Neural progenitor cell (in vitro differentiated cells): ENCODE results near the gene SLC25A22. TPM values are rescaled to one million over a fixed set of nuclear protein-coding genes. Genes with fewer than 3 reads are reported as not detected.

Experiments
- DNase-seq: peaks from one replicate; pipeline ENCODE4 v3.0.0-alpha.2; 2016; ENCODE audit warnings: low spot score
- H2AFZ ChIP-seq: fragments of 200-600 bp; sonication (generic); replicated peaks from 2 replicates; pipeline ENCODE4 v1.6.1; 2016; ENCODE audit warnings: antibody characterized with exemption
- H3F3A ChIP-seq: fragments of 200-600 bp; sonication (generic); 2 replicates; pipeline ENCODE4 v1.6.1; 2016; ENCODE audit warnings: antibody characterized with exemption, low read depth
- H3K27ac ChIP-seq: fragments of 200-600 bp; sonication (generic); 2 replicates; pipeline ENCODE4 v1.5.1; 2016; ENCODE audit warnings: mild to moderate bottlenecking
- H3K27me3 ChIP-seq: fragments of 200-600 bp; sonication (generic); 2 replicates; pipeline ENCODE4 v1.6.1; 2016; ENCODE audit warnings: mild to moderate bottlenecking, moderate library complexity
- H3K36me3 ChIP-seq: fragments of 200-600 bp; sonication (generic); 2 replicates; pipeline ENCODE4 v1.5.1; 2016
- H3K4me1 ChIP-seq: fragments of 200-600 bp; sonication (generic); 2 replicates; pipeline ENCODE4 v1.6.1; 2016; ENCODE audit warnings: mixed run types
- H3K4me2 ChIP-seq: fragments of 200-600 bp; sonication (generic); 2 replicates; pipeline ENCODE4 v1.6.1; 2016
- H3K4me3 ChIP-seq: fragments of 200-600 bp; sonication (generic); 2 replicates; pipeline ENCODE4 v1.5.1; 2016
- H3K79me2 ChIP-seq: fragments of 200-600 bp; sonication (generic); 2 replicates; pipeline ENCODE4 v1.6.1; 2016; ENCODE audit warnings: low read depth
- H3K9ac ChIP-seq: fragments of 200-600 bp; sonication (generic); 2 replicates; pipeline ENCODE4 v1.6.1; 2016
- H3K9me3 ChIP-seq: fragments of 200-600 bp; sonication (generic); 2 replicates; pipeline ENCODE4 v1.5.1; 2016; ENCODE audit warnings: low read depth
- H4K20me1 ChIP-seq: fragments of 200-600 bp; sonication (generic); 2 replicates; pipeline ENCODE4 v1.6.1; 2016; ENCODE audit warnings: low read depth
- H3K27ac Mint-ChIP-seq: 3 replicates; pipeline ENCODE4 v1.8.0; 2021; ENCODE audit warnings: mixed read lengths
- H3K27me3 Mint-ChIP-seq: 2 replicates; pipeline ENCODE4 v1.8.0; 2022; ENCODE audit warnings: low read depth, mild to moderate bottlenecking, inconsistent platforms, moderate library complexity, mixed read lengths; ENCODE audit not compliant: insufficient read depth
- H3K36me3 Mint-ChIP-seq: 3 replicates; pipeline ENCODE4 v1.8.0; 2021; ENCODE audit warnings: mixed read lengths
- H3K4me1 Mint-ChIP-seq: 3 replicates; pipeline ENCODE4 v1.8.0; 2021; ENCODE audit warnings: mixed read lengths
- H3K4me3 Mint-ChIP-seq: 3 replicates; pipeline ENCODE4 v1.8.0; 2021; ENCODE audit warnings: mild to moderate bottlenecking, moderate library complexity, mixed read lengths
- H3K9me3 Mint-ChIP-seq: 3 replicates; pipeline ENCODE4 v1.8.0; 2020; ENCODE audit warnings: mixed read lengths
- CTCF ChIP-seq: fragments of 200-600 bp; sonication (generic); IDR thresholded peaks from 2 replicates; pipeline ENCODE4 v1.5.1; 2017; ENCODE audit warnings: antibody characterized with exemption, mild to moderate bottlenecking
- EZH2 ChIP-seq: fragments of 200-600 bp; sonication (generic); IDR thresholded peaks from 2 replicates; pipeline ENCODE4 v1.6.1; 2017; ENCODE audit warnings: antibody characterized with exemption, mild to moderate bottlenecking, moderate library complexity
- EZH2phosphoT487 ChIP-seq: fragments of 200-600 bp; sonication (generic); IDR thresholded peaks from 2 replicates; pipeline ENCODE4 v1.6.1; 2017; ENCODE audit warnings: antibody characterized with exemption
- total RNA-seq: library from RNA; depleted of rRNA; stranded (reverse); fragments of >200 nt; gene quantifications from 2 replicates; pipeline ENCODE4 v1.2.3, GENCODE V29; 2015; ENCODE audit warnings: low replicate concordance

SLC25A22 gene
- total RNA-seq, 1 donor from 2014 or later: 11.0 TPM

DNA sequence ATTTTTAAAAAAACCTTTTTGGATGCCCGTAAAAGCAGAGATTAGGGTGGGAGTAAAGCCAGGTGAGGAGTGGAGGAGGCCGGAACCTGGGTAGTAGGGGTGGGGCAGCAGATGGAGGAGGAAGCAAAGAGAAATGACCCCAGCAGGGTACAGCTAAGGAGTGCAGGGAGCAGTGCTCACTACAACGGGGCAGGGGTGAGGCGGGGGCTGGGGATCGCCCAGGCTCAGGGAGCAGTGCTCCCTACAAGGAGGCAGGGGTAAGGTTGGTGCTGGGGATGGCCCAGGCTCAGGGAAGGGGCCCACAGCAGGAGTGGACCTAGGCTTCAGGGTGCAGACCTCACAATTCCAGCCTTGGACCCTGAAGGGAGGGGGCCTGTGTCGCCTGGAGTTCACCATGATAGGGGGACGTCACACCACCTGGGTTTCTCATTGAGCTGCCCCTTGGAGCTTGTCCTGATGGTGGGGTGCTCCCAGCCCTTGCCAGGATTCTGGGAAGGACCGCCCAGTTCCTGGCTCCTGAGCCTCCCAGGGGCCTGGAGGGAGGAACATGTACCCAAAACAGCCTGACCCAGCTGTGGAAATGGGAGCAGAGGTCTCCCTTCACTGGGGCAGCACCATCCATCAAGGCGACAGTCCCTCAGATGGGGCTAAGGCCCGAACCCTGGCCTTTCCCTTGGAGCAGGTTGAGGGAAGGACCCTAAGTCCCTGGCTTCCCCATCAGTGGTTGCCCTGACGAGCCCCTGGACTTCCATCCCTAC, 17.8 kb upstream of the SLC25A22 start:
- no peak for TF ChIP-seq EZH2
- TF ChIP-seq CTCF: no peak
- TF ChIP-seq EZH2phosphoT487: no peak
- H2AFZ ChIP-seq: no peak overlapping the region
- no peak overlapping the region for H3K4me2 ChIP-seq
- H3K27ac ChIP-seq: no peak overlapping the region
- peaks cover 6% of the 10 kb centered on the region for H3K4me1 ChIP-seq
- no peak overlapping the region for H3K9ac ChIP-seq
- peaks cover 26% of the 10 kb centered on the region for H4K20me1 ChIP-seq
- DNase-seq: no peak
- Mint-ChIP-seq H3K9me3 (no peaks in the 10 kb centered on the region), H3K4me1 (peaks cover 9% of the 10 kb centered on the region), H3K27ac (no peak overlapping the region), H3K4me3 (no peak overlapping the region), H3K27me3 (peaks cover 8% of the 10 kb centered on the region), H3K36me3 (peaks cover 13% of the 10 kb centered on the region)
- H3K27me3 ChIP-seq: no peaks in the 10 kb centered on the region
- H3K4me3 ChIP-seq: no peak overlapping the region
- H3K9me3 ChIP-seq: no peaks in the 10 kb centered on the region
- H3K79me2 ChIP-seq: peaks cover 22% of the 10 kb centered on the region
- H3K36me3 ChIP-seq: peaks cover 3% of the 10 kb centered on the region
- H3F3A ChIP-seq: peaks cover 55% of the 10 kb centered on the region

- Histone ChIP-seq H3K4me3 (no peak overlapping the region), H4K20me1 (peaks cover 24% of the 10 kb centered on the region), H3K9ac (no peak overlapping the region), H3K9me3 (no peaks in the 10 kb centered on the region), H3K27me3 (no peaks in the 10 kb centered on the region), H3K4me1 (peaks cover 11% of the 10 kb centered on the region), H2AFZ (no peak overlapping the region), H3K4me2 (no peak overlapping the region), H3K36me3 (peaks cover 3% of the 10 kb centered on the region), H3F3A (peaks cover 58% of the 10 kb centered on the region), H3K79me2 (peaks cover 31% of the 10 kb centered on the region), H3K27ac (no peak overlapping the region)
- Mint-ChIP-seq H3K4me1 (peaks cover 17% of the 10 kb centered on the region), H3K4me3 (no peak overlapping the region), H3K9me3 (no peaks in the 10 kb centered on the region), H3K27ac (no peak overlapping the region), H3K27me3 (peaks cover 8% of the 10 kb centered on the region), H3K36me3 (peaks cover 13% of the 10 kb centered on the region)
- no peak for TF ChIP-seq CTCF
- TF ChIP-seq EZH2phosphoT487: no peak
- no peak for TF ChIP-seq EZH2
- no peak for DNase-seq
These were observed 15.5 kb upstream of the SLC25A22 start for GRCh38 chr11:813456-814096.

- peaks cover 3% of the 10 kb centered on the region for H3K36me3 ChIP-seq
- H3K4me3 ChIP-seq: no peak overlapping the region
- no peak overlapping the region for H3K9ac ChIP-seq
- peaks cover 24% of the 10 kb centered on the region for H4K20me1 ChIP-seq
- TF ChIP-seq EZH2 (no peak), EZH2phosphoT487 (no peak), CTCF (no peak)
- no peak overlapping the region for H2AFZ ChIP-seq
- H3K79me2 ChIP-seq: peaks cover 36% of the 10 kb centered on the region
- no peak for DNase-seq
- H3K27ac ChIP-seq: no peak overlapping the region
- H3K4me1 ChIP-seq: peaks cover 15% of the 10 kb centered on the region
- H3K9me3 ChIP-seq: no peaks in the 10 kb centered on the region
- H3F3A ChIP-seq: peaks cover 53% of the 10 kb centered on the region
- Mint-ChIP-seq H3K27ac (no peak overlapping the region), H3K36me3 (peaks cover 13% of the 10 kb centered on the region), H3K4me3 (no peak overlapping the region), H3K27me3 (peaks cover 8% of the 10 kb centered on the region), H3K9me3 (no peaks in the 10 kb centered on the region), H3K4me1 (peaks cover 17% of the 10 kb centered on the region)
- no peak overlapping the region for H3K4me2 ChIP-seq
- H3K27me3 ChIP-seq: no peaks in the 10 kb centered on the region
These were observed 15.0 kb upstream of the SLC25A22 start for GRCh38 chr11:813072-813455.
